Astrocyte (in vitro differentiated cells and primary cell): ENCODE measurements around the gene ANO2.

Experiments used
- EZH2 ChIP-seq: IDR thresholded peaks from 2 replicates; pipeline ENCODE4 v1.6.1; 2012; ENCODE audit warnings: mild to moderate bottlenecking, low read length, inconsistent platforms; ENCODE audit not compliant: insufficient read depth
- TF ChIP-seq, protein P1 (sequence below): IDR thresholded peaks from 2 replicates; pipeline ENCODE4 v1.5.1; 2011; ENCODE audit warnings: low read depth, mild to moderate bottlenecking, inconsistent platforms, low read length, moderate library complexity; ENCODE audit not compliant: insufficient read depth

DNA sequence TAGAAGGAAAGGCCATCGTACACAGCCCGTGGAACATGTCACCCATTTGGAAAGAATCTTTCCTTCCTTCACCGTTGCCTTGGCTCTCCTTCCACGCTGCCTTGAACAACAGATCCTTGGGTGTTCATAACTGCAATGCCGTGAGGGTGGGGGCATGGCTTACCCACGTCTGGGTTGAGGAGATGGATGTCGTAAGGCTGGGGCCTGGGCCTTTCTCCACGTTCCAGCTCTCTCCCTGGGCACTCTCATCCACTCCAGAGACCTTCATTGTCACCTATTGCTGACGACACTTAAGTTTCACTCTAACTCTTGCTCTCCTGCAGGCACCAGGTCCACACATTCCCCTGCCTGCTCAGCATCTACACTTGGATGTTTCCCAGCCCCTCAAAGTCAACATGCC, 19.4 kb downstream of the ANO2 start:
- TF ChIP-seq, protein P1, sequence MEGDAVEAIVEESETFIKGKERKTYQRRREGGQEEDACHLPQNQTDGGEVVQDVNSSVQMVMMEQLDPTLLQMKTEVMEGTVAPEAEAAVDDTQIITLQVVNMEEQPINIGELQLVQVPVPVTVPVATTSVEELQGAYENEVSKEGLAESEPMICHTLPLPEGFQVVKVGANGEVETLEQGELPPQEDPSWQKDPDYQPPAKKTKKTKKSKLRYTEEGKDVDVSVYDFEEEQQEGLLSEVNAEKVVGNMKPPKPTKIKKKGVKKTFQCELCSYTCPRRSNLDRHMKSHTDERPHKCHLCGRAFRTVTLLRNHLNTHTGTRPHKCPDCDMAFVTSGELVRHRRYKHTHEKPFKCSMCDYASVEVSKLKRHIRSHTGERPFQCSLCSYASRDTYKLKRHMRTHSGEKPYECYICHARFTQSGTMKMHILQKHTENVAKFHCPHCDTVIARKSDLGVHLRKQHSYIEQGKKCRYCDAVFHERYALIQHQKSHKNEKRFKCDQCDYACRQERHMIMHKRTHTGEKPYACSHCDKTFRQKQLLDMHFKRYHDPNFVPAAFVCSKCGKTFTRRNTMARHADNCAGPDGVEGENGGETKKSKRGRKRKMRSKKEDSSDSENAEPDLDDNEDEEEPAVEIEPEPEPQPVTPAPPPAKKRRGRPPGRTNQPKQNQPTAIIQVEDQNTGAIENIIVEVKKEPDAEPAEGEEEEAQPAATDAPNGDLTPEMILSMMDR: no peak
- TF ChIP-seq EZH2: no peak
